Left ventricle myocardium superior (tissue), 1 donor: ENCODE measurements around the gene SUMO3. TPM values are rescaled to one million over a fixed set of nuclear protein-coding genes. Genes with fewer than 3 reads are reported as not detected.
A peak's percentile ranks its signal among the peaks of the same experiment; 100 is the strongest.

Experiments used
- ATAC-seq: fragments of 200-7000 bp; cut with Tn5 transposase; one replicate; pipeline ENCODE4 v1.9.1; 2020; ENCODE audit warnings: mild to moderate bottlenecking, moderate library complexity
- DNase-seq: peaks from one replicate; pipeline ENCODE4 v3.0.0-alpha.2; 2020
- intact Hi-C: fragments of 100-400 bp; cut with micrococcal nuclease; formaldehyde crosslinking; loops from one replicate; pipeline ENCODE4 v1.11.0; 2022
- long read RNA-seq: library from polyadenylated mRNA; unstranded; transcript quantifications from one replicate; pipeline ENCODE4 v2.0.0, GENCODE V29; 2021
- total RNA-seq: library from RNA; stranded (reverse); fragmentation: NEBNext Ultra II Directional; extraction: Animal tissue kit (Norgen Biotek cat#: 25700); gene quantifications from one replicate; pipeline ENCODE4 v1.2.1, GENCODE V29; 2021
- donor health status: DM: no; HTN: yes; CAD: no; lungs with severe emphysema.

Gene SUMO3
- 72.2 TPM for total RNA-seq
- long read RNA-seq, transcript SUMO3-201 (4 exons, 1,807 nt), result major isoform, 112 of 126 reads
- long read RNA-seq, partial matches to known transcripts, result 1 of 126 reads
- long read RNA-seq, other reads (novel, unspliced or antisense), result 11 of 126 reads

DNA sequence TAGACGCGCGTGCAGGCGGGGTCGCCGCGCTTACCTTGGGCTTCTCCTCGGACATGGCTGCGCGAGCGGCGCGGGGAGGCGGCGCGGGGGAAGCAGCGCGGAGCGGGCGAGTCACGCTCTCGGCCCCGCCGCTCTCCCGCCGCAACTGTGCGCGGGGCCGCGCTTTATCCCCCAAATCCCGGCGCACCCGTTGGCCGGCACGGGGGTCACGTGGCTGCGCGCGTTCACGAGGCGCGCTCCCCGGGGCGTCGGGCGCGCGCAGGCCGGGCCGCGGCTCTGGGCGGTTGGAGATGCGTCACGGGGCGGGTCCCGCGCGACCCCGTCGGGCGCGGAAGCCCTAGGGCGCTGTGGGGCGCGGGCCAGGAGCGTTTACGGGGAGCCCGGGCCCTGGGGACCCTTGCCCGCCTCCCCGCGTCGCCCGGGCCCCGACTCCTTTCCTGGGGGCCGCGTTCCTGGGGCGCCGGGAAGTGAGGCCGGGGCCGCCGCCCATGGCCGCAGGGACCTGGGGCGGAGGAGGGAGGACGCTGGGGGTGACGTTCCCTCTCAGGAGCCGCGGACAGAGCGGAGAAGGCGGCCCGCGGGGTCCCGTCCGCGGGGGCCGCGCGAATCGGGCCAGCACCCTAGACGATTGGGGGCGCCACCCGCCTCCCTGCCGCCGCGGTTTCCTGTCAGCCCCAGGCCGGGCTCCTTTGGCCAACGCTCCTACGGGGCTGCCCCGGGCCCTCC lies at the start of gene SUMO3:
TSS of gene SUMO3 (minus strand) at position 149 of the 726 bp plus-strand sequence. CDS start at position 55, 94 bp downstream.
- DNase-seq (peak; percentile 91), ATAC-seq (peak; percentile 75)
- intact Hi-C loops, result no loop called here

DNA sequence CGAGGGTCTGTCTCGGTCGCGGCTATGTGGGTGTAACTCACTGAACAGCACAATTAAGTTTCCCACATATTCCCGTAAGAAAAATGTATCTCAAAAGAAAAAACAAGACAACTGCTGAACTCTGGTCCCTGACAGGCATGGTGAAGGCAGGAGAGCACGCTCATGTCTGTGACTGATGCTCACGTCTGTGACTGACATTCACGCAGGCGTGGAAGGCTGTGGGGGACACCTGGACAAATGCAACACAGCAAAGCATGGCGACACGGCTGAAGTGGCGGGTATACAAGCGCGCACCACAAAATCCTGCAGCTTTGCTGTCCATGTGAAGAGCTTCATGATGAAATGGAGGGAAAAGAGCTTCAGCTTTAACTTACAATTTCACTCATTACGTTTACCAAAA lies 49.6 kb upstream of the SUMO3 start:
- no peak for ATAC-seq
- intact Hi-C loops, result no loop called here
- DNase-seq, result no peak

DNA sequence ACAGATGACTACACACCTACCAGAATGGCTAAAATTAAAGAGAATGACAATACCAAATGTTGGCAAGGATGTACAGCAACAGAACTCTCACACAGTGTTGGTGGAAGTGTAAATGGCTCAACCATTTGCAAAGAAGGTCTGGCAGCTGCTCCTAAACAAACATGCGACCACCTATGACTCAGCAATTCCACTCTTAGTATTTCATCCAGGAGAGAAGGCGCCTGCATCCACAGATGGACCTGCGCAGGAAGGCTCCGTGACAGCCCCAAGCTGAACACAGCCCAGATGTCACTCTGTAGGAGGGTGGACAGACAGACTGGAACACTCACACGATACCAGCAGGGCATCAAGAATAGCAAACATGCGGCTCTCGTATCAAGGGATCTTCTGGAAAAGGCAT lies 48.9 kb upstream of the SUMO3 start:
- no peak for ATAC-seq

DNA sequence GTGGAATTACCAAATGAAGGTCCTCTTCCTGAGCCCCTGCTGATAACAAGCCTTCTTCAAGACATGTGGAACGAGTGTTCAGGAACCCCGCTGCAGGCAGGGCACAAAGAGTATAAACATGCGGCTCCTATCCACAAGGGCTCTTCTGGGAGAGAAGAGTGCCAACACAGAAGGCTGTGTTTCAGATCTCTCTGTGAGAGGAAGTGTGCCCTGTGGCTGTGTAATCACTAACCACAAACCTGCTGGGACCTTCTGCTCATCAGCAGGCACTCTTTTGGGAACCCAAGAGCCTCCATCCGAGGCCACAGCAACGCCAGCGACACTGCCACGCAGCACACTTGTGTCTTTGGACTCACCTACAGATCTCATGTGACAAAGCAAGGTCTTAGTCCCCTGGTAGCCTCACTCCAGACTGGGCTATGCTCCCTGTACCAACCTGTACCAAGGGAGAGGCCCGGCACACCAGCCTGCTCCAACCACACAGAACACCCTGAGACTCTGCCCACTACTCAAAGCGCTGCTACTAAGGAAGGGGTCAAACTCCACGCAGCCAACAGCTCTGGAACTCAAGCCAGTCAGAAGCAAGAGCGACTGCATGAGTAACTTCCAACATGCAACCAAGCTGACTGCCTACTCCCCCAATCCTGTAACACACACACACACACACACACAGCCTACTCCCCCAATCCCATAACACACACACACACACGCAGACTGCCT lies 47.9 kb upstream of the SUMO3 start:
- peak; percentile 14 for ATAC-seq
- intact Hi-C loops, result no loop called here

More for the DNA sequence above, 48.9 kb upstream of the SUMO3 start:
- no peak for DNase-seq
- intact Hi-C loops, result no loop called here

DNA sequence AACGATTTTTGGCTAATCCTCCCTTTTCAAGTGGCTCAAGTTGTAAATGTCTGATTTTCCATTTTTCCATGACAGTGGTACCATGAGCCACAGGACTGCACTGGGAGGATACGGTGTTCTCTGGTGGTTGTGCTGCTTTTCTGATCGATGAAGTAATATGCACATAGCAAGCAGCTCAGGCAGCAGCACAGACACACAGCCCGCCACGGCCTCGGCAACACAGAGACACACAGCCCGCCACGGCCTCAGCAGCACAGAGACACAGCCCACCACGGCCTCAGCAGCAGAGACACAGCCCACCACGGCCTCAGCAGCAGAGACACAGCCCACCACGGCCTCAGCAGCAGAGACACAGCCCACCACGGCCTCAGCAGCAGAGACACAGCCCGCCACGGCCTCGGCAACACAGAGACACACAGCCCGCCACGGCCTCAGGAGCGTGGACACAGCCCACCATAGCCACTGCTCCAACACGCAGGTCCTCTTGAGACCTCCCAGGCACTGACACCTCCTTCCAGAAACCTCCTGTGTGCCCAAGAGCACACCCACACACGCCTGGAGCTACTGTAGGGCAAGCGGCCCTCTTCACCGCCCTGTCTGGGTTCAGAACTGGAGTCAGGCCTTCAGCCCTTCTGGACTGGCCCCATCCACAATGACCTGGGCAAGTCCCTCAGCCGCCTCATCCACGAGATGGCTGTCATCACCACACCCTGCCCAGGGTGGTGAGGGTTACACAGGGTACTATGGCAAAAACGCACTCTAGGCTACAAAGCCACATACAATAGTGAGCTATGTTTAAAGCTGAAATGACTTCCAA lies 45.2 kb upstream of the SUMO3 start:
- DNase-seq (no peak), ATAC-seq (no peak)
- intact Hi-C loops, result no loop called here

More for the DNA sequence above, 47.9 kb upstream of the SUMO3 start:
- DNase-seq, result no peak

DNA sequence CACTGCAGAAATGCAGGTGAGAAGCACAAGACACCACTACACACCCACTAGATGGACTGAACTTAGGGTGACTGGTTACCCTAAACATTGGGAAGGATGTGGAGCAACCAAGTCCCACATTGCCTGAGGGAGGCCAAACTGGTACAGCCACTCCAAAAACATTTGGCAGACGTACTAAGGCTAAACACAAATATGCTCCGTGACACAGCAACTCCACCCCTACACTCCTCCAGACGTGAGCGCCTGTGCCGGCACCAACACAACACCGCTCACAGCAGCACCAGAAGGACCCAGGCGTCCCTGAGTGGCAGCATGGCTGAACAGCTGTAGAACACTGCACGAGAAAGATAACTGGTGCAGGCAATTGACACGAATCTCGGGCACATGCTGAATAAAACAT lies 40.9 kb upstream of the SUMO3 start:
- intact Hi-C loops, result no loop called here
- ATAC-seq, result no peak
- DNase-seq, result peak; percentile 16

DNA sequence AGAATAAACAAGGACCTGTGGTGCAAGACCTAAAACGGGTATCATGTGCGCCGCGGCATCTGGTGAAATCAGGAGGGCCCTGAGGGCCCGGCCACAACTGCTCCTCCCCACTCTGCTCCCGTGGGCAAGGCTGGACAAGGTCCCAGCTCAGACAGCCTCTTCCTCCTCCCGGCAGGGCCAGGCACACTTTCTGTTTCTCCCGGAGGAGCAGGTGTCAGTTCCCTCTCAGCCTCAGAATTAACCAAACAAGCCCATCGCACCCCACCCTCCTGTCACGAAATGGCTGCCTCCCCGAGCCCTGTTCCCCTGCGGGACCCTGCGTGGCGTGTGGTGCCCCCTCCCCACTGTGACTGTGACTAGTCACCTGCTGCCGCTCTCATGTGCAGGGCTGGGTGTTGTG lies 40.4 kb upstream of the SUMO3 start:
- DNase-seq (peak; percentile 55), ATAC-seq (peak; percentile 59)
- intact Hi-C loops, result no loop called here

DNA sequence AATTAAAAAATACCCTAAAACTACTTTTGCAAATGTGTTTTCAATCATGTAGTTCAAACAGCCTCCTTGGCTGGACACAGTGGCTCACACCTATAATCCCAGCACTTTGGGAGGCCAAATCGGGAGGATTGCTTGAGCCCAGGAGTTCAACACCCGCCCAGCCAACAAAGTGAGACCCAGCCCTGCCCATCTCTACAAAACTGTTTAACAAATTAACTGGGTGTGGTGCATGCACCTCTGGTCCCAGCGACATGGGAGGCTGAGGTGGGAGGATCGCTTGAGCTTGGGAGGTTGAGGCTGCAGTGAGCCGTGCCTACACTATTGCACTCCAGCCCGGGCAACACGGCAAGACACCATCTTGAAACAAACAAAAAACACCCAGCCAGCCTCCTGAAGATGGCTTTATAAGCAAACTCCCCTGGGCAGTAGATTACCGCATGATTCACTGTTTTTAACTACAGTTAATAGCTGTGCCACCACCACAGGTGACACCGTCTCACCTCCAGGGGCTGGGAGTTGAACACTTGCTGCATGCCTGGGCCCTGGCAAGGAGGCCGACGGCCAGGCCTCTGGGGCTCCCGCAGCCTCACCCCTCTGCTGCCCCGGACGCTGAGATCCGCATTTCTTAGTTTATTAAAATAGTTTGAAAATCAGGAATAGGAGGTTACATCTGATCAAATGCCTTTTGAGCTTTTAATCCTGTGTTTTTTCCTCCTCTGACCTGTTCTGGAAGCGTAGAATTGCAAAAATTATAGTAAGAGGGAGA lies 39.4 kb upstream of the SUMO3 start:
- peak; percentile 8 for DNase-seq
- intact Hi-C loops, result no loop called here
- ATAC-seq, result no peak

DNA sequence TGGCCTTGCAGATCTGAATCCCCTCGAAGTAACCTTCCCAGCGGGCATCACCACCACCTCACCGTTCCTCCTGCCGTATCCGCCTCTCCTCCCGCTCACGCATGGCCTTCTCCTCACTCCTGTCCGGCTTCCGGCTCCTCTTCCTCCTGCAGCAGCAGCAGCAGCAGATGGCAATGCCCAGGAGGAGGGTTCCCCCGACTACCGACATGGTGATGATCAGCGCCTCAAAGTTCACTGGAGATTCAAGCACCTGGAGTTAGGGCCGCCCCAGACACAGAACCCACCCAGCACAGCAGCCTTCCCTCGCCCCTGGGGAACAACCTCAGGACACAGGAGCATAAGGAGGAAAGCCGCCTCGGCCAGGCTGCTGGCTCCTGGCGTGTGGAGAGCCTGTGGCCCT lies 38.3 kb upstream of the SUMO3 start:
- intact Hi-C loops, result no loop called here
- ATAC-seq, result no peak
- DNase-seq, result no peak

DNA sequence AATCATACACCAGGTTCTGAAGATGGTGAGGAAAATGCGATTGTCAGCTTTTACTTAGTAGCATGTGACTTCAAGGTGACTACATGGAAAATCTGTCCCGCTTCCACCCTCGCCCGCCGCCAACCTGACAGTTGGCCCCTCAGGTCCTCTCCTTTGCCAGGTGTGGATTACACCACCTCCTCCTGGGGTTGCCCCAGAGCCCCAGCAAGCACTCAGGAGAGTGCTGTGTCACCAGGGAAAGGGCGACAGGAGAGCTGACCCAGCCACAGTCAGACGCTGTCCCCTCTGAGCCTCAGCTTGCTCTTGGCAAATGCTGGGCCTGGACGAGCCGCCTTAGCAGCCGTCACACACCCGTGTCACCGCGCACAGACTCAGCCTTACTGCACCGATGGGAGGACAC lies 37.7 kb upstream of the SUMO3 start:
- DNase-seq, result peak; percentile 49
- intact Hi-C loops, result no loop called here
- ATAC-seq, result peak; percentile 58

DNA sequence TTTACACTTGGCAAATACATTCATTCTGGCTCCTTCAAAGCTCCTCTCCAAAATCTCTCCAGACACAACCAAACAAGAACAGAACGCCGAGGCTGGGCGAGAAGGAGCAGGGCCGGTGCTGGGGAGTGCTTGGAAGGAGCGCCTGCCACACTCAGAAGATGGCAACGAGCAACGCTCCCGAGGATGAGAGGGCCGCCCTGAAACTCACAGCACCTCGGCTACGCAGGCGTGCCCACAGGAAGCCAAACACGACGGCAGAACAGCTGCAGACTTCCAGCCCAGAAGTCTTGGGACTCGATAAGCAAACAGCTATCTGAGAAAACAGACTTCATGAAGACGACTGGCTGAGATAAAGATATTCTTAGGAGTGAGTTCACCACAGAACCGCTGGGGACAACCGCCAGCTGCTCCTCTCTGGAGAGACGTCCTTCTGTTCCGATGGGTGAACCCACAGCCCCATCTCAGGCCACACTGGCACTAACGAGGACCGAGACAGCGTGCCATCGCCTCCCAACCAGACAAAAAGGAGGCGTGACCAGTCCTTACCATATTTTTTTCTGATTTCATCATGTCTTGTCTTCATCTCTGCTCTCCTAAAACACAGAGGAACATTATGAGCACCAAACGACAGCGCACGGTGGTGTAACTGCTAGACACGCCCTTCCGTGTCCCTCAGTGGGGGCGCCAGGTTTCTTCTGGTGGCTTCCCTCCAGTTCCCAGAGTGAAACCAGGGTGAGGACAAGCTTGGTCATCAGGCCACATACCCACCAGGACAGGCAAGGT lies 37.0 kb upstream of the SUMO3 start:
- DNase-seq (no peak), ATAC-seq (peak; percentile 4)
- intact Hi-C loops, result no loop called here

DNA sequence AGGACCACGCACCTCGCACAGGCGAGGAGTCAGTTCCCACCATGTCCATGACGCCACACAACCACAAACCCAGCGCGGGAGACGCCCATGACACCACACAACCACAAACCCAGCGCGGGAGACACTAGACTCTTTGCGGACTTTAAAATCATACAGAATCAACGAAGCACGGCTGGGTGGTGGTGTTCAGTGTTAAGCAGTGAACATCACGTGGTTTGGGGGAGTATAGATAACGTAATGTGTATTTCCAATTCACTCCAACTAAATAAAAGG lies 36.5 kb upstream of the SUMO3 start:
- no peak for DNase-seq

DNA sequence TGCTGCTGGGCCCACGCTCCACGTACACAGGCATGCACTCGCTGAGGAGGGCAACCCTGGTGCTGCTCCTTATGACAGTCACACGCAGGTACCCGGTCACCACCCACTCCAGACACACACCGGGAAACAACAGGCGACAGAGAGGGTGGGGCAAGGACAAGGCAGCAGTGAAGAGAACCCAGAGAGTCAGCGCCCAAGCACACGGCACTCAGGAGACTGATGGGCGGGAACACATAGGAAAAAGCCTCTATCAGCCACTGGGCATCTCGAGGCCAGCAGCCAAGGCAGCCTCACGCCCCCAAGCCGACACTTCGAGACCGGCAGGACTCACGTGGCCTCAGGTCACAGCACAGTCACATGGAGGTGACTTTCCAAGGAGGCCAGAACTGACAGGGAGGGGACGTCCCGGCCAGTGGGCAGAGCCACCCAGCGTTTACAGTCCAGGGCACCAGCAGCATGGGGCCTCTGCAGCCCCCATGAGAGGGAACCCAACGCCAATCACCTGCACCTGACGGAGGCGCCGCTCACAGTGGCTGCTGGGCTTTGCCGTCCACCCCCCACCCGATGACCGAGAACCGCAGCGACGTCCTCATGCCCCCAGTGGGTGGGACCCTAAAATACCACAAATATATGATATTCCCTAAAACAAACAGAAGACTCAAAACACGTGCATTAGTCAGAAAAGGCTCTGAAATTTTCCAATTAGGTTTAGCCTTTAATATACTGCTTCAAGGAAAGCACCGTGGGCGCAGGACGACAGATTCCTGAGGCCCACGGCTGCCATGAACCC lies 35.9 kb upstream of the SUMO3 start:
- DNase-seq, result peak; percentile 63
- ATAC-seq, result peak; percentile 76
- intact Hi-C loops, result no loop called here

More for the DNA sequence above, 36.5 kb upstream of the SUMO3 start:
- ATAC-seq, result no peak
- intact Hi-C loops, result no loop called here

DNA sequence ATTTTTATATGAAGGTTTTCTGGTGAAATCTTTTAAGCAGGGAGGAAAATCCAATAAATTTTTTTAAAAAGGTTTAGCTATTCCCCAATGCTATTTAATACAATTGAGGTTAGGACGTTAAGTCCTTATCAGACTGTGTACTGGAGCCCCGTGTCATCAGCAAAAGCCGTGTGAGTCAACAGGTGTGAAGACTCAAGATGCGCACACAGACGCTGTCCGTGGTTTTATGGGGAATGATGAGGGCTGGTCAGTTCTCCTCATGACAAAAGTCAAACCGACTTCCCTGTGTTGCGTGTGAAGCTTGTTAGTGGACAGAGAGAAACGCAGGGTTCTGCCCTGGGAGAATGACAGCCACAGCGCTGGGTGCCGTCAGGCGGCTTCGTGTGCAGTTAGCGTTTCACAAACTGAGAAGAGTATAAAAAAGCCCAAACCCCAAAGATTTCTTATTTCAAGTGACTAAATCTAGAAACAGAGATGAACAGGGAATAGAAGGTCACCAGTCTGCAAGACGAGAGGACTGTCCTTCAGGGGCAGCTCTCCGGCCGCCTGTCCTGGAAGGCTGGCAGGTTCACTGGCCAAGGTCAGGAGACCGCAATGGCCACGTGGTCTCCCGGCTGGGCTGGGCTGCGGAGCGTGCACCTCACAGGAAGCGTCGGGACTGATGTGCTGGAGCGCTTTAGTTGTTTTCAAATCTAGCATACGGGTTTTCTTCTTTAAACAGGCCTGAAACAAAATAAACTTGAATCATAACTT lies 33.2 kb upstream of the SUMO3 start:
- DNase-seq (no peak), ATAC-seq (no peak)
- intact Hi-C loops, result no loop called here

DNA sequence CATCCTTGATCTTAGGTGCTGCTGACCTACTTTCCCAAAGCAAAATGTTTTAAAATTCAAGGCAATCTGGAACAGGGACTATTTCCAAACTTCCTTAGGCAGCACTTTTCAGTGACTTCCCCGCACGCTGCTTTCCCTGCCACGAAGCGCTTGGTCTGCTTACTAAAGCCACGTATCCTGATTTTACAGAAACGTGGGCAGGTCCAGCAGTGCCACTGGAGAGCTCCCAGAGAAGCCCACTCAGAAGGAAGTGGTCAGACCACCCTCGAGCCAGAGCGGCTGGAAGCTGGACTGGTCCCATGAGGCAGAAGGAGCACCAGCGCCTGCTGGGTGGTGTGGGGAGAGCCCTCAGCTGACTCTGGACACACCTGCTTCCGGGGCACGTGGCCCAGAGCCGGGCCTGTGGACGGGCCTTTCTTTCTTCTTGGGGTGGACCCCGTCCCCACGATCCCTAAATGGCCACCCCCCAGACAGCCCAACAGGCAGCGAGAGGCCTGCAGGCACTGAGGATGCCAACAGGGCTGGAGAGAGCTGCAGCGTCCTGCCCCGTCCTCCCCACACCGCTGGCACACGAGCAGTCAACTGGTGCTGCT lies 32.4 kb upstream of the SUMO3 start:
- intact Hi-C loops, result no loop called here
- DNase-seq (no peak), ATAC-seq (no peak)

DNA sequence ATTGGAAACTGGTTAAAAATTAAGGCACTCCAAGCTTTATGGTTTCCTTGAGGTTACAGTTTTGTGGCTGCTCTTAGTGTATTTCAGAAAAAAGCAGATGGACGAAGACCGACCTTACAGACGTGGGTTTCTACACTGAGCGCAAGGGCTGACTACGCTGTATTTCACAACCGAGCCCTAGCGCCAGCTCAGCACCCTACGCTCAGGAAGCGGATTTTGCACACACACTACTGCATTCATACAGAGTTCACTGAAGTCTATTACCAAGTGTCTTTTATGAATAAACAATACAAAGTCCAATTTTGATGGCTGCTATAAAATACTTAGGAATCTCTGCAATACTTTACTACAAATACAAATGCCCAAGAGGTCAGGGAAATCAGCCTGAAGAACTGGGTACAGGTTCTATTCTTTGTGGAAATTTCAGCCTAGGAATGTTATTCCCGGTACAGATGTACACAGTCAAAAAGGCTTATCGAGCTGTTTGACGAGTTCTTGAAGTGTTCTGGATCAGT lies 31.8 kb upstream of the SUMO3 start:
- DNase-seq (no peak), ATAC-seq (no peak)
- intact Hi-C loops, result no loop called here
